K562 (cell line): ENCODE results near the gene GAS2L1. TPM values are rescaled to one million over a fixed set of nuclear protein-coding genes. Genes with fewer than 3 reads are reported as not detected.
A peak's percentile ranks its signal among the peaks of the same experiment; 100 is the strongest.

ENCODE experiments used
- ARID1B ChIP-seq: fragments of 450-650 bp; IDR thresholded peaks from 2 replicates; pipeline ENCODE4 v1.6.1; 2016; ENCODE audit warnings: antibody characterized with exemption, mild to moderate bottlenecking, inconsistent platforms
- ATF3 ChIP-seq, 2 experiments: fragments of 450-650 bp in 1 of 2; sonication (generic) in 1 of 2; formaldehyde crosslinking in 1 of 2; IDR thresholded peaks in 1 of 2; conservative IDR thresholded peaks in 1 of 2; 2 replicates each; pipeline versions ENCODE4 v1.6.1 to v1.8.1; 2016 to 2023; ENCODE audit warnings: mild to moderate bottlenecking in 2 of 2, moderate library complexity in 2 of 2, inconsistent platforms in 1 of 2, missing genetic modification reagents in 1 of 2
- CEBPB ChIP-seq: fragments of 450-650 bp; IDR thresholded peaks from 2 replicates; pipeline ENCODE4 v1.6.1; 2016; ENCODE audit warnings: missing genetic modification characterization, missing compliant biosample characterization
- DACH1 ChIP-seq: fragments of 450-650 bp; IDR thresholded peaks from 2 replicates; pipeline ENCODE4 v1.6.1; 2018; ENCODE audit not compliant: partially characterized antibody
- DPF2 ChIP-seq: fragments of 450-650 bp; IDR thresholded peaks from 2 replicates; pipeline ENCODE4 v1.6.1; 2016
- E2F3 ChIP-seq: fragments of 250-450 bp; sonication (Bioruptor Pico); IDR thresholded peaks from 2 replicates; pipeline ENCODE4 v1.4.0; 2020; ENCODE audit warnings: mild to moderate bottlenecking
- ESRRA ChIP-seq: fragments of 450-650 bp; IDR thresholded peaks from 2 replicates; pipeline ENCODE4 v1.6.1; 2014; ENCODE audit warnings: low read depth, mild to moderate bottlenecking, moderate library complexity, borderline replicate concordance
- EZH2 ChIP-seq: IDR thresholded peaks from 2 replicates; pipeline ENCODE4 v1.6.1; 2012; ENCODE audit warnings: low read depth, mild to moderate bottlenecking, inconsistent platforms, low read length, borderline replicate concordance
- FOXM1 ChIP-seq, 2 experiments: fragments of 450-650 bp in 1 of 2; sonication (generic) in 1 of 2; formaldehyde crosslinking in 1 of 2; IDR thresholded peaks; 2 replicates each; pipeline versions ENCODE4 v1.6.1 to v1.9.0; 2017 to 2022; ENCODE audit warnings: low read depth in 2 of 2, mild to moderate bottlenecking in 2 of 2, missing genetic modification reagents in 1 of 2, moderate library complexity in 1 of 2
- KDM1A ChIP-seq, 2 experiments: fragments of 450-650 bp; IDR thresholded peaks; 2 replicates each; pipeline ENCODE4 v1.6.1; 2016; ENCODE audit warnings: mild to moderate bottlenecking in 2 of 2
- KLF16 ChIP-seq: IDR thresholded peaks from 2 replicates; pipeline ENCODE4 v1.6.1; 2016; ENCODE audit warnings: antibody characterized with exemption
- NFIC ChIP-seq: fragments of 450-650 bp; IDR thresholded peaks from 2 replicates; pipeline ENCODE4 v1.6.1; 2017; ENCODE audit warnings: mild to moderate bottlenecking, inconsistent platforms
- PBX2 ChIP-seq, 2 experiments: IDR thresholded peaks in 1 of 2; conservative IDR thresholded peaks in 1 of 2; 2 replicates each; pipeline ENCODE4 v1.6.1; 2016; ENCODE audit warnings: low read depth in 2 of 2, mild to moderate bottlenecking in 1 of 2, missing compliant biosample characterization in 1 of 2, missing genetic modification characterization in 1 of 2, moderate library complexity in 1 of 2
- PKNOX1 ChIP-seq: fragments of 450-650 bp; IDR thresholded peaks from 2 replicates; pipeline ENCODE4 v1.6.1; 2016
- POLR2AphosphoS2 ChIP-seq: IDR thresholded peaks from 2 replicates; pipeline ENCODE4 v1.6.1; 2012; ENCODE audit warnings: low read length, improper control_type of control experiment
- TAL1 ChIP-seq: fragments of 450-650 bp; IDR thresholded peaks from 2 replicates; pipeline ENCODE4 v1.6.1; 2016; ENCODE audit warnings: mild to moderate bottlenecking
- TCF3 ChIP-seq: sonication (generic); formaldehyde crosslinking; IDR thresholded peaks from 2 replicates; pipeline ENCODE4 v1.4.0; 2020; ENCODE audit warnings: mild to moderate bottlenecking, missing genetic modification reagents
- TEAD4 ChIP-seq, 2 experiments: sonication (generic) in 1 of 2; formaldehyde crosslinking in 1 of 2; IDR thresholded peaks; 2 replicates each; pipeline versions ENCODE4 v1.6.1 to v1.8.0; 2012 to 2022; ENCODE audit warnings: borderline replicate concordance in 1 of 2, inconsistent platforms in 1 of 2, low read length in 1 of 2, mild to moderate bottlenecking in 1 of 2, missing genetic modification reagents in 1 of 2
- ZBTB17 ChIP-seq: fragments of 450-650 bp; formaldehyde crosslinking; IDR thresholded peaks from 2 replicates; pipeline ENCODE4 v1.4.0; 2020; ENCODE audit warnings: mild to moderate bottlenecking
- polyA plus RNA-seq, 8 experiments: library from polyadenylated mRNA; depleted of rRNA in 4 of 8; stranded (reverse) in 5 of 8; unstranded in 3 of 8; fragments of >200 nt; fragmentation: Nextera tagmentation in 2 of 8; fragmentation: Illumina TruSeq in 1 of 8; extraction: Ambion mirVana in 2 of 8; extraction: Trizol in 1 of 8; gene quantifications; 2 replicates each; pipeline versions ENCODE4 v1.2.1 to v1.2.3, GENCODE V29; 2011 to 2014; ENCODE audit warnings: inconsistent platforms in 1 of 8, missing spikeins in 1 of 8
- total RNA-seq, 7 experiments: library from RNA; depleted of rRNA in 6 of 7; stranded (reverse); fragments of >200 nt in 6 of 7; fragmentation: Illumina TruSeq in 2 of 7; extraction: Trizol in 2 of 7; gene quantifications; 2 replicates each; pipeline versions ENCODE4 v1.2.1 to v1.2.3, GENCODE V29; 2011 to 2021; ENCODE audit warnings: low replicate concordance in 1 of 7

GAS2L1 gene
- total and polyA plus RNA-seq, 9 of the 15 experiments (the other 6 are each of a cell fraction or from before 2014, with no cell fraction given) = 0.56 to 19.7 (median 3.2) TPM

GRCh38 chr22:29270475-29271271, 35.8 kb upstream of the GAS2L1 start (continued):
- peak; percentile 45; the same call in 1 of the 2 replicates for TF ChIP-seq ESRRA
- no peak for TF ChIP-seq EZH2
- peak; percentile 19; the same call in 1 of the 2 replicates for TF ChIP-seq ATF3 (IDR thresholded peaks at IDR 0.05)
- TF ChIP-seq ATF3 (CRISPR knock-in tag; conservative IDR thresholded peaks at IDR 0.05) = no peak
- peak; percentile 62 for TF ChIP-seq TAL1
- no peak for TF ChIP-seq ZBTB17 (CRISPR knock-in tag)
- peak; percentile 84 for TF ChIP-seq TEAD4 (IDR thresholded peaks at IDR 0.05; ENCODE audit: low read length)
- TF ChIP-seq TEAD4 (CRISPR knock-in tag; IDR thresholded peaks at IDR 0.05; ENCODE audit: borderline replicate concordance) = no peak
- TF ChIP-seq KDM1A (IDR thresholded peaks at IDR 0.05) = peak; percentile 98
- TF ChIP-seq DACH1 = peak; percentile 13
- TF ChIP-seq ARID1B = peak; percentile 81
- peak; percentile 15; the same call in 1 of the 2 replicates for TF ChIP-seq FOXM1 (IDR thresholded peaks at IDR 0.05; ENCODE audit: low read depth)
- TF ChIP-seq FOXM1 (CRISPR knock-in tag; IDR thresholded peaks at IDR 0.05; ENCODE audit: low read depth) = no peak
- TF ChIP-seq POLR2AphosphoS2 = 0 out of 2 replicates have a peak, but pooled peaks have one; percentile 37
- peak; percentile 76 for TF ChIP-seq TCF3 (CRISPR knock-in tag)
- TF ChIP-seq PBX2 (CRISPR knock-in tag; IDR thresholded peaks at IDR 0.05; ENCODE audit: low read depth) = no peak
- peak; percentile 83 for TF ChIP-seq PBX2 (tag; conservative IDR thresholded peaks at IDR 0.05; ENCODE audit: low read depth)
- peak; percentile 48; the same call in 1 of the 2 replicates for TF ChIP-seq KLF16
- peak; percentile 94 for TF ChIP-seq CEBPB (tag)
- TF ChIP-seq PKNOX1 = peak; percentile 85
- peak; percentile 62 for TF ChIP-seq DPF2
- TF ChIP-seq E2F3 (CRISPR knock-in tag) = no peak
- TF ChIP-seq NFIC = peak; percentile 25; the same call in 1 of the 2 replicates
